ENCODE data around the gene BHLHE23. TPM values are rescaled to one million over a fixed set of nuclear protein-coding genes. Genes with fewer than 3 reads are reported as not detected.

BHLHE23 gene
- total RNA-seq, 2 donors from 2014 or later = not detected

DNA sequence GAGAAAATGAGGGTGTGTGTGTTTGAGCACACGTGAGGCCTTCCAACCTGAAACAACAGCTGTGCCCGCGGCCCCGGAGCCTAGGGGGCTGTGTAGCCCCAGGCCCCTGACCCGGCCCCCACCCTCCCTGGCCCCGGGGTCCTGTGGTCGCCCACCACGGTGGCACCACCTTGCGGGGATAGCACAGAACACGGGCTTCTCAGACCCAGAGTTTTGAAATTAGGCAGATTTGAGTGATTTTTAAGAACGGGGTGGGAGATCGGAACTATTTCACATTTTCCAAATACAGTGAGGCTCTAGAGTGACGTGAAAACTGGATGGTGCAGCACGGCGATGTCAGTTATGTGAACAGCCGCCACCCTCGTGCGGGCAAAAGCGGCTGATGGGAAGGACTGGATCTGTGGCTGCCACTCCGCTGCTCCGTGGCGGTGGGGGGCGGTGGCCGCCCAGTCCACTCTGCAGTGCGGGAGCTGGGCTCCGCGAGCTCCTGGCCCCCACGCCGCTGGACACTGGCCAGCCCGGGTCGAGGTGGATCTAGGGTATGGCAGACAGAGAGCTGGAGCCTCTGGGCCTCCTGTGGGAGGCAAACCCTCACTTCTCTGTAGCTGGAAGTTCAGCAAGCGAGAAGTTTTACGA lies 17.3 kb upstream of the BHLHE23 start:
- H3K36me3 Mint-ChIP-seq (ENCODE audit: low read depth) = no peaks in the 10 kb centered on the region
- no peaks in the 10 kb centered on the region for H3K4me1 Mint-ChIP-seq
- H3K27me3 Mint-ChIP-seq = peaks cover 19% of the 10 kb centered on the region
- H3K27ac Mint-ChIP-seq = no peak overlapping the region
- ATAC-seq (replicated peaks) = no peak
- no peak overlapping the region for H3K4me3 Mint-ChIP-seq
- no peaks in the 10 kb centered on the region for H3K9me3 Mint-ChIP-seq

DNA sequence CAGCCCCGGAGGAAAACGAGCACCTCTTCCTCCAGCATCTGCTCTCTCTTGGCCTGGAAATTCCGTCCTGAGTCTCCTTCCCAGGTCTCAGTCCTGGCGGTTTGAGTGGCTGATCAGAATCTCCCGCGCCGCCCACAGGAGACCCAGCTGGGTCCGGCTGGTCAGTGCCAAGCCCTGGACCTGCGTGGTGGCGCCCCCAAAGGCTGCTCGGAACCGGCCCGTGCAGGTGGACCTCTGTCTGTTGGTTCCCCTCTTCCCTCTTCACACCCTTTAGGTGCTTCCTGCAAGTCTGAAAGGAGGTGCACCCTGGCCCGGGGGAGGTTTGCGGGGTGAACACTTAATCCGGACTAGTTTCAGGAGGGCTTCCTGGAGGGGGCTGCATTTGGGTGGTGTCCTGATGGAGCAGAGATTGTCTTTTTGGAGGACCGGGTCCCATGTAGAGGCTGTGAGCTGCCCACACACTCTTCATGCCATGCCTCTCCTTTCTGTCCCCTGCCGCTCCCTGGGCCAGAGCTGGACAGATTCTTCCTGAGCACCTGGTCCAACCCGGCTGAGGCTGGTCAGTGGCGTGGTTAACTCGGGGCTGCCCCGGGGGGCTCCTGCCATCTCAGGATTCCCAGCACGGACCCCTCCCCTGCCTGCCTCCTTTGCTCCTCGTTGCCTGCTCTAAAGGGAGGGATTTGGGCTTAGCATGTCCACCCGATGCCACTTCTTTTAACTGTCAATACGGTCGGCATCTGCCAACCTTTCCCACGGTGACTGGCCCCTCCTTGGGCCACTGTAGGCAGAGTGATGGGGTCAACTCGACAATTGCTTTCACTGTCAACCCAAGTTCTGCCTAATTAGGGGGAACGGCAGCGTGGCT lies 16.5 kb upstream of the BHLHE23 start:
- Mint-ChIP-seq H3K4me1 (no peaks in the 10 kb centered on the region), H3K36me3 (ENCODE audit: low read depth) (no peaks in the 10 kb centered on the region), H3K9me3 (no peaks in the 10 kb centered on the region), H3K27ac (no peak overlapping the region), H3K27me3 (peaks cover 24% of the 10 kb centered on the region), H3K4me3 (no peak overlapping the region)
- no peak for ATAC-seq (replicated peaks)

GRCh38 chr20:63022501-63022900 lies 15.7 kb upstream of the BHLHE23 start:
- no peaks in the 10 kb centered on the region for H3K9me3 Mint-ChIP-seq
- ATAC-seq (replicated peaks) = no peak
- no peaks in the 10 kb centered on the region for H3K4me1 Mint-ChIP-seq
- no peak overlapping the region for H3K27ac Mint-ChIP-seq
- H3K27me3 Mint-ChIP-seq = peaks cover 26% of the 10 kb centered on the region
- no peak overlapping the region for H3K4me3 Mint-ChIP-seq
- no peaks in the 10 kb centered on the region for H3K36me3 Mint-ChIP-seq (ENCODE audit: low read depth)

- H3K27me3 Mint-ChIP-seq = peaks cover 26% of the 10 kb centered on the region
- no peaks in the 10 kb centered on the region for H3K9me3 Mint-ChIP-seq
- H3K4me1 Mint-ChIP-seq = no peaks in the 10 kb centered on the region
- H3K36me3 Mint-ChIP-seq (ENCODE audit: low read depth) = no peaks in the 10 kb centered on the region
- H3K27ac Mint-ChIP-seq = no peak overlapping the region
- ATAC-seq (replicated peaks) = no peak
- H3K4me3 Mint-ChIP-seq = no peak overlapping the region
Observed at GRCh38 chr20:63021356-63022321, 14.9 kb upstream of the BHLHE23 start.

DNA sequence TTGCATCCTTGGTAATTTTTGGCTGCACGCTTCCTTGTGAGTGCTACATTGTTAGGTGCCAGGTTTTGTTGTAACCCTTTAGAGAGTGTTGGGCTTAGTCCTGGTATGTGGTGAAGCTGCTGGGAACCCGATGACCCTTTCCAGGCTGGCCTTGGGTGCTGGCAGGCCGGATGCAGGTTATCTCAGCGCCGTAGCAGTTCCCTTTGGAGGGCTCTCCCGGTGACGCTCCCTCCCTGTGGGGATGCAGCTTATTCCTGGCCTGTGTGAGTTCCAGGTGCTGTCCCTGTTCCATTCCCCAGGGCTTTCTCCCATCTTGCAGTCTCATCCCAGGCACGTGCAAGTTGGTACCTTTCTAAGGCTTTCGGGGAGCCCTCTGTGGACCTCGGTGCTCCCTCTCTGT lies 13.9 kb upstream of the BHLHE23 start:
- H3K4me3 Mint-ChIP-seq = no peak overlapping the region
- ATAC-seq (replicated peaks) = no peak
- no peak overlapping the region for H3K27ac Mint-ChIP-seq
- H3K36me3 Mint-ChIP-seq (ENCODE audit: low read depth) = no peaks in the 10 kb centered on the region
- H3K4me1 Mint-ChIP-seq = no peaks in the 10 kb centered on the region
- peaks cover 25% of the 10 kb centered on the region for H3K27me3 Mint-ChIP-seq
- H3K9me3 Mint-ChIP-seq = no peaks in the 10 kb centered on the region

GRCh38 chr20:63017826-63018411 lies 11.2 kb upstream of the BHLHE23 start:
- H3K4me1 Mint-ChIP-seq = no peaks in the 10 kb centered on the region
- no peak overlapping the region for H3K27ac Mint-ChIP-seq
- peaks cover 39% of the 10 kb centered on the region for H3K27me3 Mint-ChIP-seq
- ATAC-seq (replicated peaks) = no peak
- no peaks in the 10 kb centered on the region for H3K36me3 Mint-ChIP-seq (ENCODE audit: low read depth)
- peaks cover 8% of the 10 kb centered on the region for H3K9me3 Mint-ChIP-seq
- H3K4me3 Mint-ChIP-seq = no peak overlapping the region

DNA sequence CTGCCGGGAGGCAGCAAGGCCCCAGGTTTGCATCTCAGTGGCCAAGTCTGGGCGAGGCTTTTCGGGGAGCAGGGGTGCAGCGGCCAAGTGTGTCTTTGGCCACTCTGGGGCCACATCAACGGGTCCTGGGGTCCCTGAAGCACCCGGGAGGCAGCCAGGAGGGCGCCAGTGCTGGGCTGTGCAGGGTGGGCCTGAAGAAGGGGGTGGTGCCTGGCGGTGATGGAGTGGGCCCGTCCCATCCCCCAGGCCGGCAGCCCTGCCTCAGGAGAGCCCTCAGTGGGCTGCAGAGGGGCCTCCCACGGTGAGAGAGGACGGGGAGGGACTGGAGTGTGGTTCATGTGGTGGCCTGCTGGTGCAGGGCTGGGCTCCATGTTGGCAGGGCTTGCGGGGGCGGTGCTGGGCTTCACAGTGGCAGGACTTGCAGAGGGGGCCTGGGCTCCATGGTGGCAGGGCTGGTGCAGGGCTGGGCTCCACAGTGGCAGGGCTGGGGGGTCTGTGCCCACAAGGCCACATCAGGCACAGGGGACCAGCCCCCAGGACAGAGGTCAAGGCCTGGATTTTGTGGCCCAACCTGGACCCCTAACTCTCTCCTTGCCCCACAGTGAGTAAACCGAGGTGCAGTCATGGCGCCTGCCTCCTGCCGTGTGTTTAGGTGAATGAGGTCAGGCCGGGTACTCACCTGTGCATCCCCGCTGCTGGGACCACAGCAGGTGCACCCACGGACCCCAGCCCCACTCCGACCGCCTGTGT lies 10.5 kb upstream of the BHLHE23 start:
- Mint-ChIP-seq H3K4me3 (no peak overlapping the region), H3K4me1 (no peaks in the 10 kb centered on the region), H3K9me3 (peaks cover 8% of the 10 kb centered on the region), H3K27ac (no peak overlapping the region), H3K36me3 (ENCODE audit: low read depth) (no peaks in the 10 kb centered on the region), H3K27me3 (peaks cover 40% of the 10 kb centered on the region)
- ATAC-seq (replicated peaks) = no peak

- no peak overlapping the region for H3K27ac Mint-ChIP-seq
- no peak for ATAC-seq (replicated peaks)
Observed at GRCh38 chr20:63016514-63017075, 9.8 kb upstream of the BHLHE23 start.

DNA sequence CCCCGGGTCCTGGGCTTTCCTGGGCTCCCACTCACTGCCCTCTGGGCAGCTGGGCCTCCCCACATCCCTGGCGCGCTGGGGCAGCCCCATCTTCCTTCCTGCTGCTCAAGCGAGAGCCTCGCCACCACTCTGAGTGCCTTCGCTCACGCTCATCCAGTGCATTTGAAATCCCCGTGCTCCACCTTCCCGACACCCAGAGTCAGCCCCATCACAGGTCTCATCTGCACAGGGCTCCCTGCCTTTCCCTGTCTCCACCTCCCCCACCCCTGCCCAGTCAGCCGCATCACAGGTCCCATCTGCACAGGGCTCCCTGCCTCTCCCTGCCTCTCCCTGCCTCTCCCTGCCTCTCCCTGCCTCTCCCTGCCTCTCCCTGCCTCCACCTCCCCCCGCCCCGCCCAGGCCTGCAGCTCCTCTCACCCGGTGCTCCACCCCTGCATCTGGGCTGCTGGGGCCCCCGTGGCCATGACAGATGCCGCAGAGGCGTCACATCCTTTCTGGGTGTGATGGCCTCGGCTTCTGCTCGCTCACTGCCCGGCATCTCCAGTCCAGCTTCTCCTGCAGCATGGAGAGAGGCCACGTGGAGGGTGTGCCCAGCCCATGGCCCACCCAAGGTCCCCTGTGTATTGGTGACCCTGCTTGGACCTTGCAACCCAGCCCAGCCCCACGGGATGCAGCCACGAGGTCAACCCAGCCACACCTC lies 9.0 kb upstream of the BHLHE23 start:
- Mint-ChIP-seq H3K27me3 (peaks cover 40% of the 10 kb centered on the region), H3K36me3 (ENCODE audit: low read depth) (no peaks in the 10 kb centered on the region), H3K9me3 (peaks cover 8% of the 10 kb centered on the region), H3K4me1 (no peaks in the 10 kb centered on the region), H3K4me3 (no peak overlapping the region), H3K27ac (no peak overlapping the region)
- ATAC-seq (replicated peaks) = no peak

More at GRCh38 chr20:63016514-63017075, 9.8 kb upstream of the BHLHE23 start:
- Mint-ChIP-seq H3K27me3 (peaks cover 40% of the 10 kb centered on the region), H3K9me3 (peaks cover 8% of the 10 kb centered on the region), H3K4me3 (no peak overlapping the region), H3K4me1 (no peaks in the 10 kb centered on the region), H3K36me3 (ENCODE audit: low read depth) (no peaks in the 10 kb centered on the region)

GRCh38 chr20:63015147-63015661 lies 8.4 kb upstream of the BHLHE23 start:
- H3K27ac Mint-ChIP-seq = no peak overlapping the region
- H3K27me3 Mint-ChIP-seq = peaks cover 38% of the 10 kb centered on the region
- H3K4me1 Mint-ChIP-seq = peaks cover 4% of the 10 kb centered on the region
- ATAC-seq (replicated peaks) = no peak
- H3K4me3 Mint-ChIP-seq = no peak overlapping the region
- no peaks in the 10 kb centered on the region for H3K36me3 Mint-ChIP-seq (ENCODE audit: low read depth)
- peaks cover 8% of the 10 kb centered on the region for H3K9me3 Mint-ChIP-seq

GRCh38 chr20:63014710-63015109 lies 7.9 kb upstream of the BHLHE23 start:
- Mint-ChIP-seq H3K4me1 (peaks cover 7% of the 10 kb centered on the region), H3K4me3 (no peak overlapping the region), H3K27ac (no peak overlapping the region), H3K36me3 (ENCODE audit: low read depth) (no peaks in the 10 kb centered on the region), H3K27me3 (peaks cover 36% of the 10 kb centered on the region), H3K9me3 (peaks cover 8% of the 10 kb centered on the region)
- no peak for ATAC-seq (replicated peaks)

DNA sequence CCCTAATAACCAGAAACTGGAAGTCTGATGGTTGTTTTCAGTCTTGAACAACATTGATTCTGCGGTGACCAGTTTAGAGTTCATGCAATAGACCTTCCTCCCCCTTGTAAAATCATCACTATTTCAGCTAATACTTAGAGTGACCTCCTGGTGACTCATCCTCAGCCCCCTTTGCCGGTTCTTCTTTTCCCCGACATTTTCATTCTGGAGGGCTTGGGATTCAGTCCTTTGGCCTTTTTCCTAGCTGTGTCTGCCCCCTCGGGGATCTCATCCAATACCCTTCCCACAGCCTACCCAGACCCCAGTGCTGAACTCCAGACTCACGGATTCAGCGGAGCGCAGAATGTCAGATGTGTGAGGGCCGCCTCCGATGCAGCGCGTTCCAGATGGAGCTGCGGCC lies 7.5 kb upstream of the BHLHE23 start:
- no peak overlapping the region for H3K27ac Mint-ChIP-seq
- H3K27me3 Mint-ChIP-seq = peaks cover 32% of the 10 kb centered on the region
- no peak overlapping the region for H3K4me3 Mint-ChIP-seq
- peaks cover 7% of the 10 kb centered on the region for H3K4me1 Mint-ChIP-seq
- no peaks in the 10 kb centered on the region for H3K36me3 Mint-ChIP-seq (ENCODE audit: low read depth)
- peaks cover 8% of the 10 kb centered on the region for H3K9me3 Mint-ChIP-seq
- no peak for ATAC-seq (replicated peaks)

GRCh38 chr20:63013207-63013606 lies 6.4 kb upstream of the BHLHE23 start:
- Mint-ChIP-seq H3K36me3 (ENCODE audit: low read depth) (no peaks in the 10 kb centered on the region), H3K4me1 (peaks cover 7% of the 10 kb centered on the region), H3K9me3 (peaks cover 8% of the 10 kb centered on the region), H3K27me3 (peaks cover 32% of the 10 kb centered on the region), H3K4me3 (no peak overlapping the region), H3K27ac (no peak overlapping the region)
- no peak for ATAC-seq (replicated peaks)

Data from activated T-helper 17 cell treated with anti-CD3 and anti-CD28 coated beads, Interleukin-2, amount 50 U/mL, for 72 hours (primary cell).